Measurements from ENCODE around the gene WASF1.
"Not testable (repeated sequence)": the region's sequence is repeated elsewhere in the genome, so short reads cannot be mapped to it uniquely, and the experiment has no call there.

Gene WASF1

DNA sequence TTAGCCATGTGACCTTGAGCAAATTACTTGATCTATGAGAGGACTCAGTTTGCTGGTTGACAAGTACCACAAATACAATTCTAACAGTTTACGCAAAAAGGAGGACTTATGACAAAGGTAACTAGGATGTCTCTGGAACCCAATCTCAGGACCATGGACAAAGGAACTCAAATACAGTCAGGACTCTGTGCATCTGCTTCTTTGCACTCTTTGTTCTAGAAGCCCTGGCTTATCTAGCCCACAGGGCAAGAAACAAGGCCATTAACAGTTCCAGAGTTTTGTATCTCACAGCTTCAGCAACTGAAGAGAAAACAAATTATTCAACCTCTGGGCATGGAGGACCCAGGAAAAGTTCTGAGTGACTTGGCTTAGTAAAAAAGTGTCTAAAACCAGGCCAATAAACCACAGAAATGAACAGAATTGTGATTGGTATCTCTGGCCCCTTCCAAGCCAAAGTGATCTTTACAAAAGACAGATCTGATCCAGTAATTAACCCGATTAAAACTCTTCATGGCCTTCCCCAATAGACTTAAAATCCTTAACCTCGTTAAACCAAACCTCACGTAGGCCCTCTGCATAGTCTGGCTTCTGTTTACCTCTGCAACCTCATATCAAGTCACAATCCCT lies 5.9 kb downstream of the WASF1 start:
- DNase-seq: no peak

GRCh38 chr6:110170081-110170480 lies 9.4 kb downstream of the WASF1 start:
- no peak for DNase-seq

- no peak for DNase-seq
Measured at GRCh38 chr6:110158479-110158878, 21.0 kb downstream of the WASF1 start.

GRCh38 chr6:110147870-110148269 lies 31.6 kb downstream of the WASF1 start:
- no peak for DNase-seq

DNA sequence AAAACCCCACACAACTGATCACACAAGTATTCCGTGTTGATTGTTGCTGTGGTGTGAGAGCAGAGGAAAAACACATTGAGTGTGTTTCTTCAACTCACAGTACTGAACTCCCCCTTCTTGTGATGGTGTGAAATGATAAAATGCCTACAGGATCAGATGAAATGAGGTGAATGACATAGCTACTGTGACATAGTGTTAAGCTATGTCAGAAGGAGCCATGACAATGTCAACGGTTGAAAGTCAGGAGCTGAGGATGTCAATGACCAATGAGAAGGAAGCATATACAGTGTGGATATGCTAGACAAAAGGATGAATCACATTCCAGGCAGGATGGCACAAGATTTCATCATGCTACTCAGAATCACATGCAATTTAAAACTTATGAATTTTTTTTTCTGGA lies 38.8 kb downstream of the WASF1 start:
- no peak for DNase-seq

GRCh38 chr6:110139052-110139451 lies 40.4 kb downstream of the WASF1 start:
- DNase-seq: no peak

GRCh38 chr6:110137924-110138887 lies 41.3 kb downstream of the WASF1 start:
- no peak for DNase-seq

- DNase-seq: no peak
Measured at GRCh38 chr6:110130362-110130761, 49.1 kb downstream of the WASF1 start.

GRCh38 chr6:110128418-110128817 lies 51.1 kb downstream of the WASF1 start:
- DNase-seq: no peak

- no peak for DNase-seq
Measured at GRCh38 chr6:110125361-110125760, 54.1 kb downstream of the WASF1 start.

- not testable (repeated sequence) for DNase-seq
Measured at GRCh38 chr6:110121655-110122054, 57.8 kb downstream of the WASF1 start.

- no peak for DNase-seq
Measured at GRCh38 chr6:110116258-110116657, 63.2 kb downstream of the WASF1 start.

GRCh38 chr6:110114004-110114403 lies 65.5 kb downstream of the WASF1 start:
- no peak for DNase-seq

GRCh38 chr6:110105296-110105695 lies 74.2 kb downstream of the WASF1 start:
- no peak for DNase-seq

- no peak for DNase-seq
Measured at GRCh38 chr6:110103260-110103659, 76.2 kb downstream of the WASF1 start.

GRCh38 chr6:110102411-110102810 lies 77.1 kb downstream of the WASF1 start:
- no peak for DNase-seq

DNA sequence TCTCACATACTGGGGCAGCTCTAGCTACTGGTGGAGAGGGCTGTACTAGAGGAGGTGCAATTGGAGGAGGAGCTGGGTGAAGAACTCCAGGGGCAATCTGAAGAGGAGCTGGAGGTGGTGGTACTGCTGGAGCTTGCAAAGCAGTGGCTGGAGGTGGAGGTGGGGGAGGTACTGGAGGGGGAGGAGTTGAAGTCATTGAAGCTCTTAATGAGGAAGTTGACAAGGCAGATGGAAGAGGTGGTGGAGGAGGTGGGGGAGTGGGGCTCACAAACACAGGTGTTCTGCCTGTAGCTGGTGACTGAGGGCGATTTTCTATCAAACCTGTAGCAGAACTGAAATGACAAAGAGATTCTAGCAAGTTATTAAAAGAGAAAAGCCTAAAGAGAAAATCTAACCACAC lies 77.6 kb downstream of the WASF1 start:
- no peak for DNase-seq

- DNase-seq: no peak
Measured at GRCh38 chr6:110098511-110099116, 80.9 kb downstream of the WASF1 start.

- no peak for DNase-seq
Measured at GRCh38 chr6:110097443-110097842, 82.0 kb downstream of the WASF1 start.

- no peak for DNase-seq
Measured at GRCh38 chr6:110095935-110096334, 83.5 kb downstream of the WASF1 start.

DNA sequence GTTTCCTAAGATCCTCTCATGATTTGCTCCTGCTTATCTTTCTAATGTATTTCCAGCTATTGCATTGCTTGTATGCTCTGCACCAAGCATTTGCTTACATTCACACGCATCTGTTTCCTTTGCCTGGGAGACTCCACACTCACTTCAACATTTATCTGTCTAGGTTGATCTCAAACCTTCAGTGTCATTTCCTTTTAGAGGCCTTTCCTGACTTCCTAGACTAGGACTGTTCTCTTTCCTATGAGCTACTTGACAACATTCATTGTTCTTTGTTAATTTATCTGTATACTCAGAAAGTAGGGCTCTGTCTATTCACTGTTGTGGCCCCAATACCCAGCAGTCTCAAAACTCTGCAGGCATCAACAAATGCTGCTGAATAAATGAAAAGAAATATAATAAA lies 84.4 kb downstream of the WASF1 start:
- DNase-seq: no peak

DNA sequence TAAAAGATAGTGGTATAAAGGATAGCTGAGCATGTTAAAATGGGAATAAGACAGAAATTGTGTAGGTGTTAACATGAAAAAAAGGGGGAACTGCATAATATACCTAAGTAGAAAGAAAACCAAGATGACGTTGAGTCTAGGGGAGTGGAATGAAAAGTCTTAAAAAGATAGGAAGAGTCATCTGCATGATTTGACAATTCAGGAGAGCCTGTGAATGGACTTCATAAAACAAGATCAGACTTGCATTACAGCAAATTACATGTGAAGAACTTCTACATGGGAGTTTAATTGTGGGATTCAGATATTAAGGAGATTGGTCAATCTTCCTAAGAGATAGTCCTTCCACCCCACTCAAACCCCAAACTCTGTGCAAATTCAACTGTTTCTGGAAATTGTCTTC lies 85.5 kb downstream of the WASF1 start:
- DNase-seq: no peak

DNA sequence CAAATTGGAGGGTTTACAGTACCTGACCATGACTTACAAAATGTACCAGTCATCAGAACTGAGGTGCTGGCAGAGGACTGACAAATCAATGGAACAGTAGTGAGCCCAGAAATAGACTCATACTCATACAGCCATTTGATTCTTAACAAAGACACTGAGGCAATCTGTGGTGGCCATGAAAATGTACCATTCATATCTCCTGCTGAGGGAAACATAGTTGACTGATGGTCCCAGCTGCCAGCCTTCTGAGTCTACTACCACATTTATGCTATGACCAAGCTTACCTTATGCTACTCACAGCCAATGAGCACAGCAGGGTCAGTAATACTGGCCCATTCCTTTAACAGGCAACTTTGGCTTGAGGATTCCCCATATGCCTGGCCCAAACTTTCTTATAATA lies 88.6 kb downstream of the WASF1 start:
- DNase-seq: no peak

DNA sequence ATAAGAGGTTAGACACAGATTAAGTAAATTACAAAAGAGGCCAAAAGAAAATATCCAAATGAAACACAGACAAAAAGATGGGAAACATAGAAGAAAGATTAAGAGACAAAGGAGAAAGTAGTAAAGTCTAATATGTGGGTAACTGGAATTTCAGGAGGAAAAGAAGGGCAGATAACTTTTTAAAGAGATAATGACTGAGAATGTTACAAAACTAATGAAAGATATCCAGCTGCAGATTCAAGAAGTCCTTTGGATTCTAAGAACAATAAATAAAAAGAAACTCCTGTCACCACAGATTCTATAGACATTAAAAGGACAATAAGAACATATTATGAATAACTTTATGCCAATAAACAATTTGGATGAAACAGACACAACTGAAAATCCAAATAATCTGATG lies 90.1 kb downstream of the WASF1 start:
- DNase-seq: no peak

Data from central memory CD4-positive, alpha-beta T cell (primary cell).